HEK293 (cell line): Measurements from ENCODE around the gene DLG2.

Experiments
- REST ChIP-seq: fragments of 450-650 bp; formaldehyde crosslinking; IDR thresholded peaks from 2 replicates; pipeline ENCODE4 v1.5.1; 2016; ENCODE audit warnings: missing biosample characterization, missing genetic modification characterization
- SALL2 ChIP-seq: fragments of 450-650 bp; formaldehyde crosslinking; IDR thresholded peaks from 2 replicates; pipeline ENCODE4 v1.5.0; 2017; ENCODE audit warnings: missing biosample characterization, mild to moderate bottlenecking, missing genetic modification characterization, borderline replicate concordance
- SP2 ChIP-seq: fragments of 450-650 bp; formaldehyde crosslinking; IDR thresholded peaks from 2 replicates; pipeline ENCODE4 v1.5.1; 2016; ENCODE audit warnings: missing biosample characterization, missing genetic modification characterization
- YY1 ChIP-seq: fragments of 450-650 bp; formaldehyde crosslinking; IDR thresholded peaks from 2 replicates; pipeline ENCODE4 v1.5.1; 2018; ENCODE audit warnings: missing biosample characterization, missing genetic modification characterization
- ZBTB26 ChIP-seq: fragments of 450-650 bp; formaldehyde crosslinking; optimal IDR thresholded peaks from 2 replicates; pipeline ENCODE3; 2016; ENCODE audit warnings: missing biosample characterization, mild to moderate bottlenecking, missing genetic modification characterization
- ZNF114 ChIP-seq: fragments of 450-650 bp; formaldehyde crosslinking; IDR thresholded peaks from 2 replicates; pipeline ENCODE4 v1.5.0; 2017; ENCODE audit warnings: missing biosample characterization, missing genetic modification characterization
- ZNF132 ChIP-seq: fragments of 450-650 bp; formaldehyde crosslinking; IDR thresholded peaks from 2 replicates; pipeline ENCODE4 v1.5.1; 2017; ENCODE audit warnings: missing biosample characterization, missing genetic modification characterization, borderline replicate concordance
- ZNF549 ChIP-seq: fragments of 450-650 bp; IDR thresholded peaks from 2 replicates; pipeline ENCODE4 v1.5.1; 2018; ENCODE audit warnings: missing biosample characterization, missing genetic modification characterization, mild to moderate bottlenecking, inconsistent platforms, moderate library complexity
- TF ChIP-seq, protein P1 (sequence below): fragments of 450-650 bp; formaldehyde crosslinking; IDR thresholded peaks from 2 replicates; pipeline ENCODE4 v1.5.1; 2016; ENCODE audit warnings: missing biosample characterization, missing genetic modification characterization

GRCh38 chr11:85127349-85127748 is 499.8 kb downstream of the DLG2 start:
- no peak for TF ChIP-seq REST (tag by site-specific recombination)
- TF ChIP-seq, protein P1, sequence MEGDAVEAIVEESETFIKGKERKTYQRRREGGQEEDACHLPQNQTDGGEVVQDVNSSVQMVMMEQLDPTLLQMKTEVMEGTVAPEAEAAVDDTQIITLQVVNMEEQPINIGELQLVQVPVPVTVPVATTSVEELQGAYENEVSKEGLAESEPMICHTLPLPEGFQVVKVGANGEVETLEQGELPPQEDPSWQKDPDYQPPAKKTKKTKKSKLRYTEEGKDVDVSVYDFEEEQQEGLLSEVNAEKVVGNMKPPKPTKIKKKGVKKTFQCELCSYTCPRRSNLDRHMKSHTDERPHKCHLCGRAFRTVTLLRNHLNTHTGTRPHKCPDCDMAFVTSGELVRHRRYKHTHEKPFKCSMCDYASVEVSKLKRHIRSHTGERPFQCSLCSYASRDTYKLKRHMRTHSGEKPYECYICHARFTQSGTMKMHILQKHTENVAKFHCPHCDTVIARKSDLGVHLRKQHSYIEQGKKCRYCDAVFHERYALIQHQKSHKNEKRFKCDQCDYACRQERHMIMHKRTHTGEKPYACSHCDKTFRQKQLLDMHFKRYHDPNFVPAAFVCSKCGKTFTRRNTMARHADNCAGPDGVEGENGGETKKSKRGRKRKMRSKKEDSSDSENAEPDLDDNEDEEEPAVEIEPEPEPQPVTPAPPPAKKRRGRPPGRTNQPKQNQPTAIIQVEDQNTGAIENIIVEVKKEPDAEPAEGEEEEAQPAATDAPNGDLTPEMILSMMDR = no peak
- TF ChIP-seq ZNF114 (tag by site-specific recombination) = no peak
- TF ChIP-seq ZNF132 (tag by site-specific recombination) = no peak
- no peak for TF ChIP-seq YY1 (tag by site-specific recombination)
- no peak for TF ChIP-seq SP2
- TF ChIP-seq SALL2 (tag by site-specific recombination) = no peak
- TF ChIP-seq ZNF549 (tag by site-specific recombination) = no peak
- TF ChIP-seq ZBTB26 (tag by site-specific recombination) = no peak
